Measurements from ENCODE around the gene CNOT9. TPM values are rescaled to one million over a fixed set of nuclear protein-coding genes. Genes with fewer than 3 reads are reported as not detected.

The CNOT9 gene
- total and polyA plus RNA-seq, 2 of the 13 experiments (the other 11 are each of a cell fraction or from before 2014, with no cell fraction given) = 82.6 to 92.4 TPM

- H3K9me3 ChIP-seq (ENCODE audit: low read length) = no peaks in the 10 kb centered on the region
- no peak overlapping the region for H3K4me3 ChIP-seq (replicated peaks in 1 of 3; ENCODE audit: insufficient read depth in 1 of 3, low read depth in 2 of 3, low read length in 3 of 3)
- CTCF ChIA-PET (ENCODE audit: low intra/inter-chr PET ratio, low total read pairs) = no interaction called here
- H2AFZ ChIP-seq (ENCODE audit: low read length) = no peak overlapping the region
- POLR2A ChIA-PET = no interaction called here
- no peak overlapping the region for H3K9ac ChIP-seq (ENCODE audit: insufficient read depth, low read depth, low read length)
- H3K36me3 ChIP-seq (replicated peaks in 1 of 2; ENCODE audit: control insufficient read depth in 1 of 2, insufficient read depth in 2 of 2, low read length in 2 of 2) = peaks cover 29 to 85% of the 10 kb centered on the region in 2 experiments
- no peaks in the 10 kb centered on the region for H3K27me3 ChIP-seq (ENCODE audit: control insufficient read depth in 1 of 2, insufficient read depth in 2 of 2, low read length in 2 of 2)
- no peaks in the 10 kb centered on the region for H4K20me1 ChIP-seq (ENCODE audit: insufficient read depth, low read length)
- 100% methylated on average over 1 of the region's 1 CpG for WGBS (ENCODE audit: low lambda C conversion rate)
- in situ Hi-C loops (cut with HindIII; ENCODE audit: extremely low pct_ligation_motif_present, low pct_unique_long_range_greater_than_20kb) = no loop called here
- no peak for FAIRE-seq
- no TSS peak for BruUV-seq (replicated peaks)
- H3K79me2 ChIP-seq (ENCODE audit: insufficient read depth, low read length) = peaks cover 2% of the 10 kb centered on the region
- intact Hi-C loops (cut with micrococcal nuclease; ENCODE audit: unreplicated experiment) = no loop called here
- no peaks in the 10 kb centered on the region for H3K4me1 ChIP-seq (ENCODE audit: insufficient read depth, low read length)
- no peak for ATAC-seq
- H3K4me2 ChIP-seq (ENCODE audit: low read depth, low read length) = no peak overlapping the region
- no peak for TF ChIP-seq ZSCAN30 (CRISPR knock-in tag; IDR thresholded peaks at IDR 0.05)
- no peak overlapping the region for H3K27ac ChIP-seq (ENCODE audit: extremely low read length, insufficient read depth, low read length)
- no peak for DNase-seq (ENCODE audit: low spot score)
Observed at GRCh38 chr2:218585541-218585940, 16.9 kb downstream of the CNOT9 start.

DNA sequence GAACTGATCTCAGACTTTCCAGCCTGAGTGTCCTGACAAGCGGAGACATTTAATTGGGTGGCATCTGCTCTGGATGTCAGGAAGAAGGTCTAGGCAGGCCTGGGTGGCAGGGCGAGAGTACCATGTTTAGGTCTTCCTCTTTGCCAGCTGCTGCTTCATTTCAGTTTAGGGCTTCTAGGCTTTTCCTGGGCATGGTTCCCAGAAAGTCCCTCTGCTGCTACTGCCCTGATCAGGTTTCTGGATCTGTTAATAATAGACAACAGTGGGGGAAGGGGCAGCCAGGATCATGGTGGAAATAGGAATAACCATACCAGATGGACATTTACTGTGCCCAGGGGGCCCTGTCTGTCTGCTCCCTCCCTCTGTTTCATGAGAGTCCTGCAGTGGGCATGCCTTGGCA, 36.8 kb downstream of the CNOT9 start:
- 58% methylated on average over 2 of the region's 2 CpGs for WGBS (ENCODE audit: low lambda C conversion rate)
- in situ Hi-C loops (cut with HindIII; ENCODE audit: extremely low pct_ligation_motif_present, low pct_unique_long_range_greater_than_20kb) (no loop called here), intact Hi-C loops (cut with micrococcal nuclease; ENCODE audit: unreplicated experiment) (no loop called here)
- no peaks in the 10 kb centered on the region for H3K9me3 ChIP-seq (ENCODE audit: low read length)
- no peak overlapping the region for H3K9ac ChIP-seq (ENCODE audit: insufficient read depth, low read depth, low read length)
- H3K27ac ChIP-seq (ENCODE audit: extremely low read length, insufficient read depth, low read length) = no peak overlapping the region
- peaks cover 0 to 15% of the 10 kb centered on the region in 2 experiments; a peak in 2 of 5 replicates for H3K27me3 ChIP-seq (ENCODE audit: control insufficient read depth in 1 of 2, insufficient read depth in 2 of 2, low read length in 2 of 2)
- BruUV-seq (replicated peaks) = no TSS peak
- H4K20me1 ChIP-seq (ENCODE audit: insufficient read depth, low read length) = no peaks in the 10 kb centered on the region
- ChIA-PET CTCF (ENCODE audit: low intra/inter-chr PET ratio, low total read pairs) (no interaction called here), POLR2A (no interaction called here)
- no peak overlapping the region for H3K4me3 ChIP-seq (replicated peaks in 1 of 3; ENCODE audit: insufficient read depth in 1 of 3, low read depth in 2 of 3, low read length in 3 of 3)
- no peak overlapping the region for H2AFZ ChIP-seq (ENCODE audit: low read length)
- ATAC-seq = no peak
- H3K79me2 ChIP-seq (ENCODE audit: insufficient read depth, low read length) = no peaks in the 10 kb centered on the region
- no peak for DNase-seq (ENCODE audit: low spot score)
- no peaks in the 10 kb centered on the region for H3K36me3 ChIP-seq (replicated peaks in 1 of 2; ENCODE audit: control insufficient read depth in 1 of 2, insufficient read depth in 2 of 2, low read length in 2 of 2)
- no peak overlapping the region for H3K4me2 ChIP-seq (ENCODE audit: low read depth, low read length)
- FAIRE-seq = no peak
- no peaks in the 10 kb centered on the region for H3K4me1 ChIP-seq (ENCODE audit: insufficient read depth, low read length)
- TF ChIP-seq ZNF24 (IDR thresholded peaks at IDR 0.05) = no peak
- no peak for TF ChIP-seq NR2C2 (CRISPR knock-in tag; IDR thresholded peaks at IDR 0.05; ENCODE audit: borderline replicate concordance)
- no peak for TF ChIP-seq ZNF468 (CRISPR knock-in tag; IDR thresholded peaks at IDR 0.05)
- no peak for TF ChIP-seq ZC3H4 (CRISPR knock-in tag; IDR thresholded peaks at IDR 0.05; ENCODE audit: borderline replicate concordance)
- TF ChIP-seq ZNF709 (CRISPR knock-in tag; IDR thresholded peaks at IDR 0.05) = no peak
- no peak for TF ChIP-seq XRCC5 (optimal IDR thresholded peaks at IDR 0.05; ENCODE audit: low read length)
- TF ChIP-seq ZSCAN21 (CRISPR knock-in tag; IDR thresholded peaks at IDR 0.05; ENCODE audit: borderline replicate concordance) = no peak
- no peak for TF ChIP-seq ZNF569 (CRISPR knock-in tag; IDR thresholded peaks at IDR 0.05; ENCODE audit: borderline replicate concordance)
- TF ChIP-seq GTF2F1 (IDR thresholded peaks at IDR 0.05; ENCODE audit: low read length) = no peak
- TF ChIP-seq ZNF761 (CRISPR knock-in tag; conservative IDR thresholded peaks at IDR 0.05) = no peak
- TF ChIP-seq SAFB2 (CRISPR knock-in tag; IDR thresholded peaks at IDR 0.05; ENCODE audit: borderline replicate concordance, low read depth) = no peak
- no peak for TF ChIP-seq MXD4 (CRISPR knock-in tag; IDR thresholded peaks at IDR 0.05)
- no peak for TF ChIP-seq E2F1 (CRISPR knock-in tag; IDR thresholded peaks at IDR 0.05)
- TF ChIP-seq NFE2 (CRISPR knock-in tag; IDR thresholded peaks at IDR 0.05) = no peak
- TF ChIP-seq, protein P1, sequence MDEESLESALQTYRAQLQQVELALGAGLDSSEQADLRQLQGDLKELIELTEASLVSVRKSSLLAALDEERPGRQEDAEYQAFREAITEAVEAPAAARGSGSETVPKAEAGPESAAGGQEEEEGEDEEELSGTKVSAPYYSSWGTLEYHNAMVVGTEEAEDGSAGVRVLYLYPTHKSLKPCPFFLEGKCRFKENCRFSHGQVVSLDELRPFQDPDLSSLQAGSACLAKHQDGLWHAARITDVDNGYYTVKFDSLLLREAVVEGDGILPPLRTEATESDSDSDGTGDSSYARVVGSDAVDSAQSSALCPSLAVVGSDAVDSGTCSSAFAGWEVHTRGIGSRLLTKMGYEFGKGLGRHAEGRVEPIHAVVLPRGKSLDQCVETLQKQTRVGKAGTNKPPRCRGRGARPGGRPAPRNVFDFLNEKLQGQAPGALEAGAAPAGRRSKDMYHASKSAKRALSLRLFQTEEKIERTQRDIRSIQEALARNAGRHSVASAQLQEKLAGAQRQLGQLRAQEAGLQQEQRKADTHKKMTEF (CRISPR knock-in tag; IDR thresholded peaks at IDR 0.05) = no peak
- TF ChIP-seq ZNF383 (CRISPR knock-in tag; IDR thresholded peaks at IDR 0.05; ENCODE audit: borderline replicate concordance) = no peak

Data from HepG2 (cell line).